Neural progenitor cell (in vitro differentiated cells): Measurements from ENCODE around the gene SIN3B.

Source experiments
- CTCF ChIP-seq: fragments of 200-600 bp; sonication (generic); IDR thresholded peaks from 2 replicates; pipeline ENCODE4 v1.5.1; 2017; ENCODE audit warnings: antibody characterized with exemption, mild to moderate bottlenecking
- EZH2 ChIP-seq: fragments of 200-600 bp; sonication (generic); IDR thresholded peaks from 2 replicates; pipeline ENCODE4 v1.6.1; 2017; ENCODE audit warnings: antibody characterized with exemption, mild to moderate bottlenecking, moderate library complexity
- EZH2phosphoT487 ChIP-seq: fragments of 200-600 bp; sonication (generic); IDR thresholded peaks from 2 replicates; pipeline ENCODE4 v1.6.1; 2017; ENCODE audit warnings: antibody characterized with exemption

- TF ChIP-seq EZH2phosphoT487 = no peak
- TF ChIP-seq EZH2 = no peak
- no peak for TF ChIP-seq CTCF
These were observed 51.8 kb downstream of the SIN3B start for GRCh38 chr19:16880884-16881554.
